ENCODE measurements around the gene STXBP4. TPM values are rescaled to one million over a fixed set of nuclear protein-coding genes. Genes with fewer than 3 reads are reported as not detected.
A peak's percentile ranks its signal among the peaks of the same experiment; 100 is the strongest.

Gene STXBP4
- total RNA-seq, 3 donors from 2014 or later, result 4.6 to 15.4 (median 8.8) TPM

DNA sequence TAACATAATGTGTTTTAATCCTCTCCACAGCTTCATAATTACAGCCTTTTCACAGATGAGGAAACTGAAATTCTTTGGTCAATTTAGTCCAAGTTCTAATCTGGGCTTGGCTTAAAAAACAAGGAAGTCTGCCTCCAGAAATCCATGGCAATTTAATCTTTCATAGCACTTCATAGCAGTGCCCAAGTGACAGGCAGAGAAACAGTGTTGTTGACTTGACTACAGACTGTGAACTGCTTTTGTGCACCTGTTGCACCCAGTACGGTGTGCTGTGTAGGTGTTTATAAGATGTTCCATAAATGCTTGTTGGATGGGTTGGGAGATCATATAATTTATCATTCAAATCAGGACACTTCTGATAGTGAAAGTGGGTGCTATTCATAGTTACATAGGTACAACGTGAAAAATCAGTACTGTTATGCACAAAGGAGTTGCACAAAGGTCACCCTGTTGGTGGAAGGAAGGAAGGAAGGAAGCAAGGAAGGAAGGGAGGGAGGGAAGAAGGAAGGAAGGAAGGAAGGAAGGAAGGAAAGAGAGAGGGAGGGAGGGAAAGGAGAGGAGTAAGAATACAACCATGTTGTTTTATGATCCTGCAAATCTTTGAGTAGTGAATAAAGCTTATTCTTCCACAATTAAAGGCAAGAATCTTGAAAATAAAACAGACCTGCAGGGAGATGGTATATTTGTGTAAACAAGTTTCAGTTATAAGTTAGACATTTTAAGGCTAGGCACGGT, 239.7 kb downstream of the STXBP4 start:
- Histone ChIP-seq H3K36me3 (ENCODE audit: low read depth) (no peaks in the 10 kb centered on the region), H3K9me3 (no peaks in the 10 kb centered on the region), H3K4me3 (no peak overlapping the region), H3K4me1 (ENCODE audit: low read depth) (no peaks in the 10 kb centered on the region)
- TF ChIP-seq, protein P1, sequence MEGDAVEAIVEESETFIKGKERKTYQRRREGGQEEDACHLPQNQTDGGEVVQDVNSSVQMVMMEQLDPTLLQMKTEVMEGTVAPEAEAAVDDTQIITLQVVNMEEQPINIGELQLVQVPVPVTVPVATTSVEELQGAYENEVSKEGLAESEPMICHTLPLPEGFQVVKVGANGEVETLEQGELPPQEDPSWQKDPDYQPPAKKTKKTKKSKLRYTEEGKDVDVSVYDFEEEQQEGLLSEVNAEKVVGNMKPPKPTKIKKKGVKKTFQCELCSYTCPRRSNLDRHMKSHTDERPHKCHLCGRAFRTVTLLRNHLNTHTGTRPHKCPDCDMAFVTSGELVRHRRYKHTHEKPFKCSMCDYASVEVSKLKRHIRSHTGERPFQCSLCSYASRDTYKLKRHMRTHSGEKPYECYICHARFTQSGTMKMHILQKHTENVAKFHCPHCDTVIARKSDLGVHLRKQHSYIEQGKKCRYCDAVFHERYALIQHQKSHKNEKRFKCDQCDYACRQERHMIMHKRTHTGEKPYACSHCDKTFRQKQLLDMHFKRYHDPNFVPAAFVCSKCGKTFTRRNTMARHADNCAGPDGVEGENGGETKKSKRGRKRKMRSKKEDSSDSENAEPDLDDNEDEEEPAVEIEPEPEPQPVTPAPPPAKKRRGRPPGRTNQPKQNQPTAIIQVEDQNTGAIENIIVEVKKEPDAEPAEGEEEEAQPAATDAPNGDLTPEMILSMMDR (IDR thresholded peaks at IDR 0.05), result no peak
- DNase-seq, result no peak
- intact Hi-C loops (cut with DNase I, micrococcal nuclease), result no loop called here
- ATAC-seq, result peak; percentile 76

- no peaks in the 10 kb centered on the region for H3K9me3 ChIP-seq
- no peak overlapping the region for H3K4me3 ChIP-seq
- no peak for ATAC-seq
- intact Hi-C loops (cut with DNase I, micrococcal nuclease), result no loop called here
- TF ChIP-seq, protein P1 (IDR thresholded peaks at IDR 0.05), result no peak
- no peak for DNase-seq
- no peaks in the 10 kb centered on the region for H3K4me1 ChIP-seq (ENCODE audit: low read depth)
- no peaks in the 10 kb centered on the region for H3K36me3 ChIP-seq (ENCODE audit: low read depth)
Observed at GRCh38 chr17:55210292-55210691, 241.7 kb downstream of the STXBP4 start.

DNA sequence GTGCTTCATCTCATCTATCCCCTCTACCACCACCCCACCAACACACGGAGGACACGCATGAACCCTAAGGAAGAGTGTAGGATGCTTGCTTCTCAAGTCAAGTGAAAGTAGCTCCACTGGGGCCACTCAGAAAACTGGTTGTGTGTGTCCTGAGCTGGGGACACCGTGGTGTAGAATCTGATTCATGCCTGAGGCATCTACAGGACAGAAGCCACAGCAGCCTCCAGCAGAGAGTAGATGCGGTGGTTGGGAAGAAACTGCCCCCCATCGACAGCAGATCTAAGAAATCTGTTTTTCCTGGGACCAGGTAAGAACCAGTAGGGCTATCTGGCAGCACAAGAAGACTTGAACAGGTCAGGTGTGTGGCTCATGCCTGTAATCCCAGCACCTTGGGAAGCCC, 244.3 kb downstream of the STXBP4 start:
- ATAC-seq (no peak), DNase-seq (no peak)
- no peaks in the 10 kb centered on the region for H3K9me3 ChIP-seq
- H3K4me3 ChIP-seq, result no peak overlapping the region
- intact Hi-C loops (cut with DNase I, micrococcal nuclease), result no loop called here
- TF ChIP-seq, protein P1 (IDR thresholded peaks at IDR 0.05), result no peak
- H3K36me3 ChIP-seq (ENCODE audit: low read depth), result no peaks in the 10 kb centered on the region
- H3K4me1 ChIP-seq (ENCODE audit: low read depth), result no peaks in the 10 kb centered on the region

- Histone ChIP-seq H3K9me3 (no peaks in the 10 kb centered on the region), H3K36me3 (ENCODE audit: low read depth) (no peaks in the 10 kb centered on the region), H3K4me1 (ENCODE audit: low read depth) (no peaks in the 10 kb centered on the region), H3K4me3 (no peak overlapping the region)
- no peak for DNase-seq
- TF ChIP-seq, protein P1 (IDR thresholded peaks at IDR 0.05), result no peak
- intact Hi-C loops (cut with DNase I, micrococcal nuclease), result no loop called here
- no peak for ATAC-seq
Observed at GRCh38 chr17:55215711-55216110, 247.1 kb downstream of the STXBP4 start.

- TF ChIP-seq, protein P1 (IDR thresholded peaks at IDR 0.05), result no peak
- H3K4me3 ChIP-seq, result no peak overlapping the region
- ATAC-seq, result no peak
- H3K9me3 ChIP-seq, result no peaks in the 10 kb centered on the region
- H3K4me1 ChIP-seq (ENCODE audit: low read depth), result no peaks in the 10 kb centered on the region
- DNase-seq, result no peak
- H3K36me3 ChIP-seq (ENCODE audit: low read depth), result no peaks in the 10 kb centered on the region
- intact Hi-C loops (cut with DNase I, micrococcal nuclease), result no loop called here
Observed at GRCh38 chr17:55216888-55217287, 248.3 kb downstream of the STXBP4 start.

Measured in mucosa of descending colon (tissue), 3 donors.